ENCODE measurements around the gene LRRC8D. TPM values are rescaled to one million over a fixed set of nuclear protein-coding genes. Genes with fewer than 3 reads are reported as not detected.
A peak's percentile ranks its signal among the peaks of the same experiment; 100 is the strongest.

The LRRC8D gene
- total RNA-seq, 1 experiment from 2014 or later, result 42.0 TPM

- Mint-ChIP-seq H3K27me3 (ENCODE audit: insufficient read depth, unreplicated experiment) (no peaks in the 10 kb centered on the region), H3K4me3 (ENCODE audit: unreplicated experiment) (no peak overlapping the region), H3K27ac (ENCODE audit: low read depth, unreplicated experiment) (peak overlapping the region; percentile 5), H3K4me1 (ENCODE audit: insufficient read depth, unreplicated experiment) (peaks cover 14% of the 10 kb centered on the region), H3K36me3 (ENCODE audit: insufficient read depth, unreplicated experiment) (peaks cover 46% of the 10 kb centered on the region), H3K9me3 (ENCODE audit: unreplicated experiment) (no peaks in the 10 kb centered on the region)
- CTCF ChIA-PET, result interaction anchor here (1.2 kb wide), 1 partner anchor 75 kb away, joined by 3 read pairs; no protein-coding TSS in a partner anchor
- intact Hi-C loops (cut with micrococcal nuclease), result no loop called here
- POLR2A ChIA-PET, result interaction anchor here (1.4 kb wide), 1 partner anchor 15 kb away, joined by 3 read pairs; no protein-coding TSS in a partner anchor
- no peak for DNase-seq (ENCODE audit: unreplicated experiment)
- no TSS peak for BruUV-seq (replicated peaks)
- TF ChIP-seq CTCF (IDR thresholded peaks at IDR 0.05; ENCODE audit: unreplicated experiment), result no peak
Measured at GRCh38 chr1:89866568-89866967, 45.7 kb downstream of the LRRC8D start.

- Mint-ChIP-seq H3K4me3 (ENCODE audit: unreplicated experiment) (no peak overlapping the region), H3K4me1 (ENCODE audit: insufficient read depth, unreplicated experiment) (peaks cover 4% of the 10 kb centered on the region), H3K9me3 (ENCODE audit: unreplicated experiment) (no peaks in the 10 kb centered on the region), H3K36me3 (ENCODE audit: insufficient read depth, unreplicated experiment) (peaks cover 29% of the 10 kb centered on the region), H3K27ac (ENCODE audit: low read depth, unreplicated experiment) (no peak overlapping the region), H3K27me3 (ENCODE audit: insufficient read depth, unreplicated experiment) (no peaks in the 10 kb centered on the region)
- ChIA-PET POLR2A (interaction anchor here (2.3 kb wide), 1 partner anchor 12 kb away, joined by 5 read pairs; no protein-coding TSS in a partner anchor), CTCF (no interaction called here)
- BruUV-seq (replicated peaks), result no TSS peak
- intact Hi-C loops (cut with micrococcal nuclease), result no loop called here
- DNase-seq (ENCODE audit: unreplicated experiment), result no peak
- no peak for TF ChIP-seq CTCF (IDR thresholded peaks at IDR 0.05; ENCODE audit: unreplicated experiment)
Measured at GRCh38 chr1:89870998-89871397, 50.2 kb downstream of the LRRC8D start.

GRCh38 chr1:89871768-89872473, 51.1 kb downstream of the LRRC8D start:
- Mint-ChIP-seq H3K36me3 (ENCODE audit: insufficient read depth, unreplicated experiment) (peaks cover 29% of the 10 kb centered on the region), H3K4me1 (ENCODE audit: insufficient read depth, unreplicated experiment) (no peaks in the 10 kb centered on the region), H3K4me3 (ENCODE audit: unreplicated experiment) (no peak overlapping the region), H3K27me3 (ENCODE audit: insufficient read depth, unreplicated experiment) (no peaks in the 10 kb centered on the region), H3K9me3 (ENCODE audit: unreplicated experiment) (no peaks in the 10 kb centered on the region), H3K27ac (ENCODE audit: low read depth, unreplicated experiment) (no peak overlapping the region)
- TF ChIP-seq CTCF (IDR thresholded peaks at IDR 0.05; ENCODE audit: unreplicated experiment), result no peak
- DNase-seq (ENCODE audit: unreplicated experiment), result no peak
- POLR2A ChIA-PET, result interaction anchor here (2.3 kb wide), 1 partner anchor 13 kb away, joined by 5 read pairs; no protein-coding TSS in a partner anchor
- CTCF ChIA-PET, result interaction anchor here (1.3 kb wide), 1 partner anchor 67 kb away, joined by 4 read pairs; no protein-coding TSS in a partner anchor
- no TSS peak for BruUV-seq (replicated peaks)
- intact Hi-C loops (cut with micrococcal nuclease), result no loop called here

DNA sequence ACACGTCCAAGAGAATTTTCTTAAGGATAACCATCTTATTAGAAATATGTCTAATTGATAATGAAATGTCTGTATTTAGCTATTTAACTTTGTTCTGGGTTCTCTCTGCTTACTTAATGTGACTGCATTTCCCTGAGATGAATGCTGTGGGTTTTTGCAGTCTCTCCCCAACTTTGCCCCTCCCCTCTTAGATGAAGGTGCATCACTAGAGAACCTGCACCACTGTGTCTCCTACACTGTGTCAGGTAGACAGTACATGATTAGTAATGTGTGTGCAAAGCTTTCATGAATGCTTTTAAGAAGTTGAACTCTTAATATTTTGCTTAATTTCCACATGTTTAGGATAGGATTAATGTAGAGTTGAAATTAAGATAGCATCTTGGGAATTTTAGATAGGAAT, 51.7 kb downstream of the LRRC8D start:
- peaks cover 29% of the 10 kb centered on the region for H3K36me3 Mint-ChIP-seq (ENCODE audit: insufficient read depth, unreplicated experiment)
- CTCF ChIA-PET, result interaction anchor here (0.6 to 1.3 kb wide), 2 partner anchors 68 to 872 kb away, joined by 3 to 4 read pairs; no protein-coding TSS in a partner anchor
- H3K4me3 Mint-ChIP-seq (ENCODE audit: unreplicated experiment), result no peak overlapping the region
- no peaks in the 10 kb centered on the region for H3K4me1 Mint-ChIP-seq (ENCODE audit: insufficient read depth, unreplicated experiment)
- intact Hi-C loops (cut with micrococcal nuclease), result no loop called here
- no peaks in the 10 kb centered on the region for H3K9me3 Mint-ChIP-seq (ENCODE audit: unreplicated experiment)
- POLR2A ChIA-PET, result interaction anchor here (2.3 kb wide), 1 partner anchor 14 kb away, joined by 5 read pairs; no protein-coding TSS in a partner anchor
- H3K27me3 Mint-ChIP-seq (ENCODE audit: insufficient read depth, unreplicated experiment), result no peaks in the 10 kb centered on the region
- no peak for DNase-seq (ENCODE audit: unreplicated experiment)
- no peak for TF ChIP-seq CTCF (IDR thresholded peaks at IDR 0.05; ENCODE audit: unreplicated experiment)
- no peak overlapping the region for H3K27ac Mint-ChIP-seq (ENCODE audit: low read depth, unreplicated experiment)
- BruUV-seq (replicated peaks), result no TSS peak
